GM21737 (cell line): Measurements from ENCODE around the gene SIRT2.

Experiments used
- ATAC-seq: cut with Tn5 transposase; IDR thresholded peaks from one replicate; pipeline ENCODE4 v1.9.1; 2021; ENCODE audit warnings: mild to moderate bottlenecking, moderate library complexity; ENCODE audit not compliant: unreplicated experiment

The SIRT2 gene

DNA sequence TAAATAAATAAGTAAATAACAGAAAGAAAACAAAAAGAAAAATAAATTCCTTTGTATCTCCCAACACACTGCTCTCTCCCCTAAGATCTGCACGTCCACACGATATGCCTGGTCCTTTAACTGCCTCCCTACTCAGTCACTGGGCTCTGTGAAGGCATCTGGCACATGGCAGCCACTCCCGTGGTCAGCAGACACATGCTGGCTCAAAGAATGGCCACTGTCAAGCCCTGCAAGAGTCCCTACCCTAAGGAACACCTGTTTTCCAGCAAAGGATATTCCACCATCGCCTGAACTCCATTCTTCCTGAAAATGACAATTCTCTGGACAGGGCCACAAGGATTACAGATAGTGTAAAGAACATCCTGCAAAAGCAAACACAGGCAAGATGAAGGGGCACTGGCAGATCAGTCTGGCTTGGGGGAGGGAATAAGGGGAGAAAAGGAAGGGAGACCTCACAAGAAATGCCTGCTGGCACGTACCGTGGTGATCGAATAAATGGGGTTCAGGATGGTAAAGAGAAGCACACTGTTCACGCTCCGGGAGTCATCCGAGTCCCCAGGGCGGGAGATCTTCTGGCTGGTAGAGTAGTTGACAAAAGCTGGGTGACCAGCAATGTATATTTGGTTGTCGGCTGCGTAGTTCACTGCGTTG lies 53.9 kb downstream of the SIRT2 start:
- ATAC-seq: no peak

DNA sequence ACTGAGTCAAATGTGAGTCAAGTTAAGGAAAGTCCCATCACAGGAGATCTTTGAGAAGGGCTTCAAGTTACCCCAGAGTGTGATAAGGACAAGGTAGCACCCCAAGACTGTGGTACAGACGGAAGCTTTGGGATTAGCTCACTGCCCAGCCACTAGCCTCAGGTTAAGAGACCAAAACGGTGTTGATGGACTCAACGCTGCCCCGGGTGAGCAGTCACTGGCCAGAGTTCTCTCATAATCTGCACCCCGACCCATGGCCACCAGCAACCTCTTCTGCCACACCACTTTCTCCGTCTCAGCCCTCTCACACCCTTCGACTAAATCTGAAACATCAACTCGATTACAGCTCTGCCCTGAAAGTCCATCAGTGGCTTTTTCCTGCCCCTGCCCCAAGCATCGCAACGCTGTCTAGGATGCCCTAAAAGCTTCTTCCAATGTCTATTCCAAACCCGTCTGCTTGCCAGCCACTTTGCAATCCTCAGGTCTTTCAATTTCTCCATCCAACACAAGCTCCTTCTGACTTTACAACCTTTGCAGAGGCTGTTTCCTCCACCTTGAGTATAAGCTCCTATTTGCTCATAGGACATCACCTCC lies 55.2 kb downstream of the SIRT2 start:
- no peak for ATAC-seq

DNA sequence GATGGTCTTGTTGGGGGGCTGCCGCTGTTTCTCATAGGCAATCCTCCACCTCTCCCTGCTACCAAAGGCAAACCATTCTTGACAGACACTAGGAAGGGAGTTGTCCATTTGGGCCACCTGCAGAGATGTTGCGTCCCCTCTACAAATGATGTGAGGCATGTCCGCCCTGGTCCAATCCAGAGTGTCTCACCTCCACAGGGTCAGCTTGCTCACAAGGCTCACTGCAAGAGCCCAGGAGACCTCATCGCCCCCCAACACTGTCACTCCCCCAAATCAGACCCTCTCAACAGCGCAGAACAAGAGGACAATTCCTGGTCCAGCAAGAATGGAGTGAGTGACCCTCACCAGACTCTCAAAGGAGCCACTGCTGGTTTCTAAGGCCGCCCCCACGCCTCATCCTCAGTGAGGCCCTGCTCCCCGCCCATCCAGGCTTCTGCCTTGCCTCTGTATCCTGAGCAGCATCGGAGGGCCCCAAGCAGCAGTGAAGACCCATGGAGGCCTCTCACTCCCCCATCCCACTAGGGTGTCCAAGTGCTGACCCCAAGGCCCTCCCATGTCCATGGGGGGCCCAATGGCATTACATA lies 56.2 kb downstream of the SIRT2 start:
- ATAC-seq: no peak

DNA sequence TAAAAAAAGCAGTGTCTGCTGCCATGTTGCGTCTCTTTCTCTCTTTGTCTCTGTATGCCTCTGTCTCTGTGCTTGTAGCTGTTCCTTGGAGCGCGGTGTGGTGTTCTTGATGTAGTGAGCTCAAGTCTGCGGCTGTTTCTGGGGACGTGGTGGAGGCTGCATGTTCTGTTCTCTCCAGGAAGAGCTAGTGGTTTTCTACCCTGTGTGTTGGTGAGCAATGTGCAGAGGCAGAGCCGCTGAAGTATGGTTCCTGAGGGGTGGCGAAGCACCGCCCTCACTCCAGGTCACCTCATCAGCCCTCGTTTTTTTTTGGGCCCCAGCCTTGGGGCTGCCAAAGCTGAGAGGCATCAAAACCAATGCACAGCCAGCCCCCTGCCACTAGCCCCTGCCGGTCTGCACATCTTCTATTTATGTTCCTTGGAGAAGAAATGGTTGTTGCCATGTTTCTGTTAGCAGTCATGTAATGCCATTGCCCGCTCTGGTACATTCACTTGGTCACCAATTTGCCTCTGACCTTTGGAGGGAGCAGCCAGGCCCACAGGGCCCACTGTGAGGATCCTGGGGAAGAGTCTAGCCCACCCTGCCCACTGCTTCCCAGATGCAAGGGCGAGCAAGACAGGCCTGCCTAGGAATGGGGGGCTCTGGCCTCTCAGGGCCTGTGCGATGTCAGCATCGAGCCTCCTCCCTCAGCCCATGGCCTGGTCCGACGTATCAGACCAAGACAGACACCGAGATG lies 56.8 kb downstream of the SIRT2 start:
- no peak for ATAC-seq

DNA sequence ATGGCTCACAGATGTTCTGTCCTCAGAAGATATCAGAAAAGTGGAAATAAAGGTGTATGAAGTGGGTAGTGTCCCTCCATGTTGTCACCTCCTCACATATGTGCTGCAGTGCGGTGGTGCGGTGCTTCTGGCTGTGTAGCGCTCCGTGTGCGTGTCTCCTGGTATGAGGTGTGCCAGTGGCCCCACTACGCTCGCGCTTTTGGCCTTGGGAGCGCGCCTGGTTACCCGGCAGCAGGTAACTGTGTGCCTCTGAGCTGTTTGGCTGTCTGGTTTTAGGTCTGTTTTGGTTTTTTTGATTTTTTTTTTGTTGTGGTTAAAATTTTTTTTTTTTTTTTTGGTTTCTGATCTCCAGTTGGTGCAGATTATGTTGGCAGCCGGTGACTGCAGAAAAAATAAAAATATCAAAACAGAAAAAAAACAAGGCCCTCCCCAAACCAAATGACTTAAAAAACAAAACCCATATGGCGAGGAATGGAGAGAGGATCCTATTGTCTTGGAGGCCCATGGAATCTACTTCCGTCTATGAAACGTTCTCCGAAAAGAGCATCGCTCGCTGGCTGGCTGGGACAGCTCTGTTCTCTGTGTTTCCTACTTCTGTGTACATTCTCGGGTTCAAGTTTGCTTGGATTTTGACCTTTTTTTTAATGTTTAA lies 57.5 kb downstream of the SIRT2 start:
- ATAC-seq: no peak

DNA sequence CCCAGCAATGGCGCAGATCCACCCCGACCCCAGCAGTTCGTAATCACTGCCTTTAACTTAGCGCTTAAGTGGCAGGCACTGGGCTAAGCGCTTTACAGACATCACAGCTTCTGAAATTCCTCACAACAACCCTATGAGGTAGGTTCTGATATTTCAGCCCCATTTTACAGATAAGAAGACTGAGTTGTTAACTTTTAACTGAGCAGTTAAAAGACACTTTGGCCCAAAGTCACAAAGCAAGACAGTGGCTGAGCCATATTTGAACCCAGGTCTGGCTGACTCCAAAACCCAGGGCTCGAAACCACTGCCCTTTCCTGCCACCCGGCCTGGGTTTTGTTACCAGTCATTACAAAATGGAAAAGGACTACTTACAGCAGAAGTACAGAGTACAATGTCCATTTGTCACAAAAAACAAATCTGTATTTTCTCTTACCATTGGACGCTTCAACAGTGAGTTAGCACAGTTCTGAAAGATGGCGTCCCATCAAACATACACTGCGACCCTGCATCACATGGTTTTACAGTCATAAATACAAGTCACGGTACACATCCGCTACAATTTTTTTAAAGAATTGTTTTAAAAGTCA lies 58.1 kb downstream of the SIRT2 start:
- no peak for ATAC-seq

DNA sequence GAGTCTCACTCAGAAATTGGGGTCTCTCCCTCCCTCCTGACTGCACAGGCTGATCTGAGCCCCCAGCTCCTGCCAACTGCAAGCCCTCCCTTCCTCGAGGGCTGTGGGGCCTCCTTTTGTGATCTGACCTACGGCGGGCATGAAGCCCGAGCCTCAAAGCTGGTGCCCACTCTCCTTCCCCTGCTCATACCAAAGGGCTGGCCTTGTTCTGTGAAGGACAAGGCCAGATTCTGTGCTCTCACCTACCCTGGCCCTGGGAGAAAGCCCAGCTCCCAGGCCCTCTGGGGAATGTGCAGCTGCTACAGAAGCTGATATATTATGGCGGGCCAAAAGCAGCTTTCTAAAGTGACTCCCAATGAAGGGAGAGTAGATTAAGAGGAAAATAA lies 58.8 kb downstream of the SIRT2 start:
- no peak for ATAC-seq

DNA sequence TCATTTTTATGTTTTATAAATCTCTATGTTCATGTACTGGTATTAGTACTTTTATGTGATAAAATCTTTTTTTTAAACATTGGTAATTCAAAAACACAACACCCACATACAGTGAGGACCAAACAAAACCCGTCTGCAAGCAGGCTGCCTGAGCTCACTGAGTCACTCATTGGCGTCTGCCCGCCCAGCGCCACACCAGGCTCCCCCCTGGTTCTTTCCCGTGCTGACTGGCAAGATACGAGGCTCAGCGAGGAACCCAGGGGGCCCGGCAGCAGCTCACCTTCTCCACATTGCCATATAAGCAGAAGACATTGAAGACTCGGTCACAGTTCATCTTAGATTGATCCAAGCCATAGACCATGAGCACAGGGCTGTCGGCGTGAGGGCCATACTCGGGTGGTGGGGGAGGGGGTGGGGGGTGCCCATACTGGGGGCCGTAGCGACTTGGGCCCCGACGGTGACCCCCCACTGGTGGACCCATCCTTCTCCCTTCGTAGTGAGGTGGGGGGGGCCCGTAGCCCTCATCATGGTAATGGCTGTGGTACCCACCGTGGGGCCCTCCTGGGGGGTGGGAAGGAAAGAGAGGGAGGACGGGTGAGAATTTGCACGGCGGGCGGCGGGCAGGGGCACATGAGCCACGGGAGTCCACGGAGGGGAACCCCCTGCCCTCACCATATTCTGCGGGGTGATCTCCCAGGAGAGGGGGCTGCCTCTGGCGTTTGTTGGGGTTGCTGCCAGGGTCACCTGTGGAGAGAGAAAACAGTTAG lies 59.4 kb downstream of the SIRT2 start:
- ATAC-seq: no peak

DNA sequence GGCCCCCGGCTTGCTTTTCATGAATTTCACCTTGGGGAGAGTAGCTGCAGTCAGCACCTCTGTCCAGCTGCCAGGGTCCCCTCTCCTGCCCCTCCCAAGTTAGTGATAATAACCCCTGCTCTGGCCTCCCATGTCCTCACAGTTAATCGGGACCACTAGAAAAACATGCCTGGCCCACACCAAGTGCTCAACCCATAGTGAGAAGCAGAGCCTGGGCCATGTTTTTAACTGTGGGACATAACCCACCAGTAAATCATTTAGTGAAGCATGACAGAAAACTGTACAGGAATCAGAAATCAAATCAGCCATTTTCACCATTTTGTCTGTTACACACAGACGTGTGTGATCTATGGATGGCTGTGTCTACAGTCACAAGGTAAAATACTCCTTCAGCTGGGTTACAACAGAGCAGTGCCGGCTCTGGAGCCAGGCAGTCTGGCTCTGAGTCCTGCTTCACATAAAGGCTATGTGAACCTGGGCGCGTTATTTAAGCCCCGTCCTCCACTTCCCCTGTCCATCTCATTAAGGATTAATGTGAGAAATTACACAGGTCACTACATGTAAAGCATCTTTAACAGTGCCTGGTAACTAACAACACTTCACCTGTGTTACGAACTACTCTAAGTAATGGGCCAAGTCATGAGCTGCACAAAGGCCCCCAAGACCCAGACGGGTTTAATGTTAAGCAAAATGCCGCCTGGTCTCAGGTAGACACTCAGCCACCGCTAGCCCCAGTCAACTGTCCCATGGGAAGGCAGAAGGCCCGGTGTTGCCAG lies 60.2 kb downstream of the SIRT2 start:
- ATAC-seq: no peak

DNA sequence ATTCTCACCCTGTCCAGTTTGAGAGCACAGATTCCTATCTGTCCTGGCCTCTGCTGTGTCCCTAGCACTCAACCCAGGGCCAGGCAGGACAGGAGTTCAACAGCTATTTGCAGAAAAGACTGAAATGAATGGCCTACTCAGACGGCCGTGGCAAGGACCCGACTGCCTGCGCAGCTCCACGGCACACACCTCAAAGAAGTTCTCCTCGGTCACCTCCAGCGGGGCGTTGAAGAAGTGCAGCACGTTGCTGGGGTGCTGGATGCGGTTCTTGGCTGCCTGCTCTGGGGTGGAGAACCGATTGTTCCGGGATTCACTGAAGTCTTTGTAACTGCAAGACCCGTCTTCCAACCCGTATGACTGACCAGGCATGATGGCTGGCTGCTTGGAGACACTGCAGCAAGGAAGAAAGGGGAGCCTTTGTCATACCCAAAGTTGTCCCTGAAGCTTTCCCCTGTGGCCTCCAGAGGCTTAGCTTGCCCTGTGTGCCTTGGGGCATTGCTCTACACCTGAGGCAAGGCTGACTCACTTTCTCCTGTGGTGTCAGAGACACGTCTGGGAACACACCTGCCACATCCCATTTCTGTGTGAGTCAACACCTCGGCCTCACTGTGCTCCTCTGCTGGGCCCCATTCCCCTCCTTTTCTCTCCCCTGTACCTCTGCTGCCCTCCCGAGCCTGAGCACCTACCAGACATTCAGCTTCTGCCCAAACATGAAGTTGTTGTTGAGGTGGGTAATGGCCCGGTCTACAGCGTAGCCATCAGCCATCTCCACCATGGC lies 61.0 kb downstream of the SIRT2 start:
- no peak for ATAC-seq

DNA sequence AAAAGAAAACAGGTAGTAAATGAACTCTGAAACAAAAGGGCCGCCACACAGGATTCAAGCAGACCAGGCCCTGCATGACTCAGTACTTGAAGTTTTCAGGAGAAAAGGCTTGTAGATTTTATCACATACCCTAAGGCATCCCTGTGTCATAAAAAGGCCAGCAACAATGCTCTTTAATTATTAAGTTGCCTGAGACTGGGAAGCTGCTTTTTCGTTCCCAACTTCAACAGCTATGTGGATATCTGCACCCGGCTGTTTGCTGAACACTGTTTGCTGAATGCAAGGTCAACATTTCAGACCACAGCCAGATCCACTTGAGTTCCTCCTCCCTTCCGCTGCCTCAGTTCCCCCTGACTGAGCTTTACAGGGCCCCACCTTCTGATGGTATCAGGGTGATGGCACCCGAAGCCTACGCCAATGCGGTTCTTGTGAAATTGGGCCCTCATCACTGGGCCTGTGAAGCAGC lies 61.7 kb downstream of the SIRT2 start:
- ATAC-seq: no peak

DNA sequence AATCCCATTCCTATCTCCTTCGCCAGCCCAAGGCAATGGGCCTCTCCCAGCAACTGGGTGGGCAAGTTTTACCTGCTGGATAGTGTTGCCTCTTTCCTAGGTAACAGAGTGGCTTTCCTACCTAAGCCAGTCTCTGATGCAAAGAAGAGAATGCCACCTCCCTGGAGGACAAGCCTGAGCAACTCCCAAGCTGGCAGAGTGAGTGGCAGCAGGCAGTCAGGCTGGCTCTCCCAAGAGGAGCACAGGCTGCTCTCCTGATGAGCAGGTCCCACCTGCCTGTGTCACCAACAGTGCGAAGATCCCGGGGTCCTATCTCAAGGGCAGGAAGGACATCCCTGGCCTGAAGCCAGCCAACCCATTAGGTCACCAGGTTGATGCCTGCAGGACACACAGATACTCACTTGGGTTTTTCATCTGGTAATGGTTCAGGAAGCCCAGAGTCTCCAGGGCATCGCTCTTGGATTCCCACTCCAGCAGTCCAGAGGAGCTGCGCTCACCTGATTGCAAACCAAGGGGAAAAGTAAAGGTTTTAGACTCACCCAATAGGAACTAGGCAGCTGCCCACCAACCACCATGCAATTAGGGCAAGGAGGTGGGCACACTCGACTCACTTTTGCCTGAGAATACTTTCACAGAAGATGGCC lies 62.3 kb downstream of the SIRT2 start:
- no peak for ATAC-seq

DNA sequence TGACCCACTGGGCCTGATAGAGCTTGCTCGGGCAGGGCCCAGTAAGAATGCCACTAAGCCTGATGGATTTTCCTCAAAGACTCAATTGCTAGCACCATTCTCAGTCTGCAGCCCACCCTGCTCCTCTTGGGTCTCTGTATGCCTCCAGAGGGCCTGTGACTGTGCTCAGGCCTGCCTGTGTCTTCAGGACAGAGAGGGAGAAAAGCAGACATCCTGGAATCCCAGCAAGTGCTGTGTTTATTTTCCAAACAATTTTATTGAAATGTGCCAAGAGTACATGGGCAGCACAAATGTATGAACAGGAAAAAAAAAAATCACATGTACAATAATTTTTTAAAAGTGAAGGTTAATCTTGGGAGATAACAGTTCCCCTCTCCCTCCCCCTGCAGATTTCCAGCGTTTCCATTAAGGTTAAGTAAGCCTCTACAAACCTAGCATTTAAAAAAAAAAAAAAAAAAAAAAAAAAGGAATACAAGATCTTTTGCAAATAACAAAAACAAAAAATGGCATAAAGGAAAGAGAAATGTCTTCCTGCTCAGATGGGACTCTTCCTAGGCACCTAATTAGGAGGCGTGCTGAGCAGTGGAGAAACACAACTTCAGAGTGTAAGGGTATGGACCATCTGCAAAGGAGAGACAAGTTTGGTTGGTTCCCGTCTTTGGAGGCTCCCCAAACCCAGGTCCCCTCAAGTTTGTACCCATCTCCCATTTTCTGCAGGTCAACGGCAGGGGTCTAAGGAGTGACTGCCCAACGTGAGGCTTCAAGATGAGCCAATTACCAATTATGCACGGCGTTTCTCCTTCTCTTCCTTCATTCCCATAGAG lies 63.0 kb downstream of the SIRT2 start:
- no peak for ATAC-seq

DNA sequence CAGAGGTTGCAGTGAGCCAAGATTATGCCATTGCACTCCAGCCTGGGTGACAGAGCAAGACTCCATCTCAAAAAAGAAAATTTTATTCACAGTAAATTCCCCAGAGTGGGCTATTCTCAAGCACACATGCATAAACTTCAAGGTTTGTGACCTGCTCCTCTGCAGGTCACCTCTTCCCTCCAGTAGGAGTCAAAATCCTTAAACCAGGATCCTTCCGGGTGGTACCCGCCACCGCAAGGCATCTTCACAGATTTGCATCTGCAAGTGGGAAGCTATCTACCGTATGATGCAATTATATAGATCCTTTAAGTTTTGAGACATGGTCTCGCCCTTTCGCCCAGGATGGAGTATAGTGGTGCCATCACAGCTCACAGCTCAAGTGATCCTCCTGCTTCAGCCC lies 64.8 kb downstream of the SIRT2 start:
- ATAC-seq: no peak

DNA sequence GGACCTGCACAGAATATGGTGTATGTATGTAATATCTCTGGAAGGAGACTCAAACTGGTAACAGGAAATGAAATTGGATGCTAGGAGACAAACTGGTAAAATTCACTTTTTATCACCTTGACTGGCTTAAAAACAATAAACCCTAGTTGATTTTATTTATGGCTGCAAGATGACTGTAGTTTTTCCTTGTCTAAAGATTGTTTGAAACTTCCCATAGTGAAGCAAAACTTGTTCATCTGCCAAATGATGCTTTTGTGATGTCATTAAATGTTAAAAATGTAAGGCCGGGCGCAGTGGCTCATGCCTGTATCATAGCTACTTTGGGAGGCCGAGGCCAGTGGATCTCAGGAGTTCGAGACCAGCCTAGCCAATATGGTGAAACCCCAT lies 65.3 kb downstream of the SIRT2 start:
- ATAC-seq: no peak

DNA sequence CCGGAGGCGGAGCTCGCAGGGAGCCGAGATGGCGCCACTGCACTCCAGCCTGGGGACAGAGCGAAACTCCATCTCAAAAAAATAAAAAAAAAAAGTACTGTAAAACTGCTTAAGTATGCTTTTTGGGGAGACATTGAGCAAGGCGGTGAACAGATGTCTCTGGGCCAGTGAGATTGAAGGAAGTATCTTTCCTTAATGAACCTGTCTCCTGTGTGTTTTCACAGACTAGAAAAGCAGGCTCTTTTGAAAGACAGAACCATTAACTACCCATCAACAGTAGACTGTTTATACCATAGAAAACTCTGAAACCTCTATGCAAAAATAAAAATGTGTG lies 66.4 kb downstream of the SIRT2 start:
- ATAC-seq: no peak

DNA sequence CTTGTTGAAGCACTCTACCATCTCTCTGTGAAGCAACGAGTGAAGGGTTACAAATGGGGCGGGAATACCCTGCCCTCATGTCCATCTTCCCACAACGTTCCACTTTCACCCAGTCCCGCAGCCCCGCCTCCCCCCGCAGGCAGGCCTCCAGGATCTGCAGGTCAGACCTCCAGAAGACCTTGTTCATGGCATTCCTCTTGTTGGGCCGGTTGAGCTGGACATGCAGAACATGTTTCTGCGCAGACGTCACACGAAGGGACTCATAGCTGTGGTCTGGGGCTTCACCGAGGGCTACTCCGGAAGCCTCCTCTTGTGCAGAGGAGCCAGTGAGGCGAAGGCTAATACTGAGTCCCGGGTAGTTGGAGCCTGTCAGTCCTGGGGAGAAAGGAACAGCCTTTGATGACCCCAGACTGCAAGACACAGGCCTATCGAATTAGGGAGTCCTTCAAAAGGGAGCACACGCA lies 68.2 kb downstream of the SIRT2 start:
- peak; percentile 42 for ATAC-seq
